CMK (cell line): ENCODE measurements around the gene ITGB2.

Experiments used
- DNase-seq: peaks from one replicate; pipeline ENCODE4 v3.0.0-alpha.2; 2010; ENCODE audit warnings: low read depth

Gene ITGB2

GRCh38 chr21:44897326-44898010 lies 23.2 kb downstream of the ITGB2 start:
- DNase-seq, result no peak

- DNase-seq, result no peak
Measured at GRCh38 chr21:44896561-44897286, 24.0 kb downstream of the ITGB2 start.

DNA sequence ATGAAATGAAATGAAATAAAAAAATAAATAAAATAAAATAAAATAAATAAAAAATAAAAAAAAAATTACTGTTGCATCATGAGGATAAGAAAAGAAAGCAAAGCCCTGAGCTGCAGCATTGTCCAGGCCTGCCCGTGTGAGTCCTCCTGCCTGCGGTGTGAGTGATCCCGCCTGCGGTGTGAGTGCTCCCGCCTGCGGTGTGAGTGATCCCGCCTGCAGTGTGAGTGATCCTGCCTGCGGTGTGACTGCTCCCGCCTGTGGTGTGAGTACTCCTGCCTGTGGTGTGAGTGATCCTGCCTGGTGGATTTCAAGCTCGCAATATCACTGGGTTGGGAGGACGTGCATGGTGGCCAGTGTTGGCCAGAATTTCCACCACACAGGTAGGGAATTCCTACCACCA lies 24.8 kb downstream of the ITGB2 start:
- no peak for DNase-seq

- DNase-seq, result no peak
Measured at GRCh38 chr21:44894687-44895302, 25.9 kb downstream of the ITGB2 start.

DNA sequence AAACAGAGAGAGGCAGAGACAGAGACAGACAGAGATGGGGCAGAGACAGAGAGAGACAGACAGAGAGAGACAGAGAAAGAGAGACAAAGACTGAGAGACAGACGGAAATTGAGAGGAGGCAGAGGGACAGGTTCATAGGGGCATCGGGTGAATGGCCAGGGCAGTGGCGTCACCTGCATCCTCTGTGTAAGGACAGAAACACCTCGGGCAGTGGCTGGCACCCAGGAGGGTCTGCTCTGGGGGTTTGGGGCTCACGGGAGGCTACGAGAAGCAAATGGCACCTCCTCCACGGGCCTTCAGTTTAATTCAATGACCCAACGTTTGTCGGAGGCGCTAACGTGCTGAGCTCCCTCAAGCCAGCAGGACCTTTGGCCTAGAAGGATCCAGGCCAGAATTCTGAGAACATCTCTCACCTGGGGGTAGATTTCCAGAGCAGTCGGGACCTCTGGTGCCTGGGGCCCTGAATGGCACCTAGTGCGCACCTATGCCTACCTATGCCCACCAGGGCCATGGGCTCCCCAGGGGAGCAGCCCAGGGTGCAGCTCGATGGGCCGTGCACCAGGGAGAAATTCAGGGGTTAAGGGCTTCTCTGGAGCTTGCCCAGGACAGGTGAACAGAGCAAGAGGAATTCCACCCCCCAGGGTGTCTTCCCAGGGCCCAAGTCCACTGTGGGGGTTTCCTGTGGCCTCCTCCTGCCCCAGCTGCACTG lies 26.6 kb downstream of the ITGB2 start:
- no peak for DNase-seq

GRCh38 chr21:44893278-44893556 lies 27.5 kb downstream of the ITGB2 start:
- no peak for DNase-seq

DNA sequence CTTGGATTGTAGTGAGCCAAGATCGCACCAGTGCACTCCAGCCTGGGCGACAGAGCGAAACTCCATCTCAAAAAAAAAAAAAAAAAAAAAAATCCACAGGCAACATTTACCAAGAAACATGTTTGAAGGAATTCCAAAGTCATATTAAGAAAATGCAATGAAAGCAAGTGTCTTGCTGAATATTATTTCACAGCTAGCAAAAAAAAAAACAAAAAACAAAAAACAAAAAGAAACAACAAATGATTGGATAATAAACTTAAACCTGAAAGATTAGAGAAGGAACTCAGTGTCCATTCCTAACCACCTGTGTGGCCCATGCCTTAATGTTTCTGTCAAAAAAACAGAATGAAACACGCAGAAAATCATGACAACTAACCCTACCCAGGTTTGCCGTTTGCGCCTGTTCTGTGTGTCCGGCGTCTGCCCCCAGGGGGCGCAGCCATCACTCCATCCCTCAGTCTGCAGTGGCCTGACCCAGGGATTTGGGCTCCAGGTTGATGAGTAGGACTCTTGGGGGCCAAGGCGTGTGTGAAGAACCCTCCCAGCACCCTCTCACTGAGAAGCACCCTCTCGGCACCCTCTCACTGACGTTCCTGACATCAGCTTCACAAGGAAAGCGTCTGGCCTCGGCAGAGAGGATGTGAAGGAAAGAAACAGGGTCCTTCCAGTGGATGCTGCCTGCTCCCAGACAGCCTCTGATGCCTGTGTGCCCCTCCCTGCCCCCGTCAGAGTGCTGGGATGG lies 28.0 kb downstream of the ITGB2 start:
- DNase-seq, result no peak

DNA sequence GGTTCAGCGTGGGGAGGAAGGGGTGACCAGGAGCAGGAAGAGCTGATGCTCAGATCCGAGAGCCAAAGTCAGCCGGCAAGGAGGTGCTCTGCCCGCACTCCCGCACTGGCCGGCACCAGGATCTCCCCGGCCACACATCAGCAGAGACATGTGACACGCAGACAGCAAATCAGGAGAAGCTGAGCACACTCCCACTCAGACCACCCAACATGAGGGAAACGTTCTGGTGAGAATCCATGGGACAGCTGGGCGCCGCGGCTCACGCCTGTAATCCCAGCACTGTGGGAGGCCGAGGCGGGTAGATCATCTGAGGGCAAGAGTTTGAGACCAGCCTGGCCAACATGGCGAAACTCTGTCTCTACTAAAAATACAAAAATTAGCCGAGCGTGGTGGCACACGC lies 28.6 kb downstream of the ITGB2 start:
- DNase-seq, result no peak

- DNase-seq, result no peak
Measured at GRCh38 chr21:44891631-44892031, 29.1 kb downstream of the ITGB2 start.

DNA sequence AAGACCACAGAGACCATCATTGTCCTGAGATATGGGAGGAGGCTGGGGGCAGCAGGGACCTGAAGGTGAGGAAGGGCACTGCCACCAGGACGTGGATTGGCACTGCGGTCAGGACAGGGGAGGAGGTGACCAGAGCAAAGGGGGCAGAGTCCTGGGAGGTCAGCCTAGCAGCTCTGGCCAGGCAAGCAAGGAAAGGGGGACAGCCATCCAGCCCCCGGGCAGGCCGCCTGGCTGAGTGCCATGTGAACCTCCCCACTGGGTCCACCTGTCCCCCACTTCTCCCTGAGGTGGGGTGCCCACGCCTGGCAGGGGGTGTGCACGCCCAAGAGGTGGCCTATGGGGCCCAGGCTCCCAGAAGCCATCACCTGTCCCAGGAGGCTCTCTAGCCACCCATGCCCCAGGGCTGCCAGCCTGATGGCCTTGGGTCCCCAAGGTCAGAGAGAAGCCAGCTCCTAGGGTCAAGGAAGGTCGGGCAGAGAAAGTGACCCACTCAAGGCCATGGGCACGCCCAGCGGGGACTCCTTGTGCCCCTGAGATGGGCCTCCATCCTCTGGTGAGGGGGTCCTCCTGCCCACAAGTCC lies 29.6 kb downstream of the ITGB2 start:
- no peak for DNase-seq

DNA sequence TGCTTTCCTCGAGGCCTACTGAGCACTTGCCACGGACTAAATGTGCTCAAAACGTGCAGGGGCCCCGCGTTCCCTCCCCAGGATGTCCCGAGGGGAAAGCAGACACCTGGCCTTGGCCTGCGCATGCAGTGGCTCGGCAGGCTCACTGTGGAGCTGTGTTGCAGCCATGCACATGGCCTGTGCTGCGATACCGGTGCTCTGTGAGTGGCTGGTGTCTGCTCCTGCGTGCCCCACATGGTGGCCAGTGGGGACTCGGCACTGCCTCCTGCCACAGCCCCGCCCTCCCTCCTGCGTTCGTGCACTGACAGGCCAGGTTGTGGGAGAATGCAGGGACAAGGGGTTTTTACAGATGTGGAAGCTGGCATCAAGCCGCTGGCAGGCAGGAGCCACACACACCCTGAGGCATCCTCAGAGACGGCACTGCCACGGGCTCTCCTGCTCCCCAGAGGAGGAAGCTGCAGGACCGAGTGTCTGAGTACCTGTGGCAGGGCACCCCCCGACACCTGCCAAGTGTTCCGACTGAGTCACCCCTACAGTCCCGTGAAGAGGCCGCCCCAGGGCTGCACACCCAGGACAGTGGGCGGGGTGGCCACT lies 30.3 kb downstream of the ITGB2 start:
- DNase-seq, result no peak

DNA sequence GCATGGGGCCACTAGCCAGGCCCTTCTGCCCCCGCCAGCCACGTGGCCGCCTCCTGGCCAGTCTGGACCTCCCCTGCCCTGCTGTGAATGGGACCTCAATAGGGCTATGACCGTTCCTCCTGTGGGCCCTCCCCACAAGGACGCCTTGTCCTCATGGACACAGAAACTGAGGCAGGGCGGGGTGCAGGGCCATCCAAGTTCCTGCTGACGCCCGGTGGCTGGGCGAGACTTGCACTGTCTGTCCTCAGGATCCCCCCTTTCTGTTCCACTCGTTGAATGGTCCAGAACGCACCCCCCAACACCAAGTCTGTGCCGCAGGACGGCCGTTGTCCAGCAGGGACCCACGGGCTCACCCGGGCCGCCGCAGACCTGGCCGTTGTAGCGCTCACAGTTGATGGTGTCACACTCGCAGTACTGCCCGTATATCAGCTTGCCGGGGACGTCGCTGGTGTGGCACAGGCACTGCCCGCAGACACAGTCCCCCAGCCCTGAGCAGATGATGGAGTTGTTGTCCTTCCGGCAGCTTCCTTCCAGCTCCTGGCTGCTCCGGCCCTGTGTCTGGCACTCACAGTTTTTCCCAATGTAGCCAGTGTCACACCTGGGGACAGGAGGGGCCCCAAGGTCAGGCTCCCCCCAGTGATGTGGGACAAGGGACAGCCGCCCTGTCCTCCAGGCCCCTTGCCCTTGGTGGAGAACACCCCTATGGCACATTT lies 30.9 kb downstream of the ITGB2 start:
- DNase-seq, result no peak

- DNase-seq, result no peak
Measured at GRCh38 chr21:44888581-44889550, 31.8 kb downstream of the ITGB2 start.

GRCh38 chr21:44887807-44888580 lies 32.7 kb downstream of the ITGB2 start:
- DNase-seq, result no peak

DNA sequence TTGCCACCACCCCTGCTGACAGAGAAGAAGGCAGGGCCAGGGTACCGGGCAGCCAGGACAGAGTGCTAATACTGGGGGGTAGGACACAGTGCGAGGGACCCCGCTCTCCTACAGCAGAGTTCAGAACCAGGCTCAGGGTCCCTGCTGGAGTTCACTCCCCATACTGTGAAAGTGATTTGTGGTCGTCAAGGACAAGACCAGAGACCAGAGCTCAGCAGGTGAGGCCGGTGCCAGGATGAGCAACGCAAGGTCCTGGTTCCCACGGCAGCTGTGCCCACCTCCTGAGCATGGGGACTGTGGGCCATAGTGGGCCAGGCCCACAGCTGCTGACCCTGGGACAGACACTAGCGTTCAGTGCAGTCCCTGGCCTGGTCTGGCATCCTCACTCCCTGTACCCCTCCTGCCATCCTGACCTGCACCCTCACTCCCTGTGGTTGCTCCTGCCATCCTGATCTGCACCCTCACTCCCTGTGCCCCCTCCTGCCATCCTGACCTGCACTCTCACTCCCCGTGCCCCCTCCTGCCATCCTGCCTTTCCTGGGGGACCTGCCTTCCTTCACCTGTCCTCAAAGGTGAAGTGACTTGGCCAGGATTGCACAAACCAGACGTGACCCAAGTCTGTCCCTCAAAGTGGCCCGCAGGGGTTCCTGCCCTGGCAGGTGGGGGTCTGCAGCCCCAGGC lies 33.4 kb downstream of the ITGB2 start:
- no peak for DNase-seq

- no peak for DNase-seq
Measured at GRCh38 chr21:44886113-44887075, 34.3 kb downstream of the ITGB2 start.

- DNase-seq, result no peak
Measured at GRCh38 chr21:44885615-44886014, 35.1 kb downstream of the ITGB2 start.
